Urinary bladder (tissue), 2 donors: Measurements from ENCODE around the gene KLHL35. TPM values are rescaled to one million over a fixed set of nuclear protein-coding genes. Genes with fewer than 3 reads are reported as not detected.
A peak's percentile ranks its signal among the peaks of the same experiment; 100 is the strongest.

ENCODE experiments used
- polyA plus RNA-seq: library from polyadenylated mRNA; stranded (reverse); fragments of 200-250 nt; gene quantifications from one replicate; pipeline ENCODE4 v1.2.3, GENCODE V29; 2013
- small RNA-seq: library from RNA; depleted of rRNA; stranded (forward); fragments of <200 nt; gene quantifications from one replicate; pipeline ENCODE3, GENCODE V24; 2014
- total RNA-seq: library from RNA; depleted of rRNA; stranded (reverse); fragments of >200 nt; gene quantifications from one replicate; pipeline ENCODE4 v1.2.3, GENCODE V29; 2014
- donor health status: healthy.

KLHL35 gene
- total and polyA plus RNA-seq, 2 donors, result 0.39 to 1.7 TPM

Small RNA genes lying within 50 kb of the gene (small RNA-seq; reads per million reads assigned to genes)
- gene SNORD15A (not detected), gene SNORD15B (153 reads per million, percentile 98 among the genes with 10 or more reads in this experiment)

Other genes with a start within 250 kb of the KLHL35 start
- gene TPBGL, start 192.4 kb downstream of the KLHL35 start, total RNA-seq, result not detected
- 0.38 TPM for gene TPBGL, start 192.4 kb downstream of the KLHL35 start, polyA plus RNA-seq
- gene ARRB1, start 81.5 kb downstream of the KLHL35 start, total RNA-seq, result 34.5 TPM
- gene ARRB1, start 81.5 kb downstream of the KLHL35 start, polyA plus RNA-seq, result 31.4 TPM
- gene RPS3, start 33.7 kb downstream of the KLHL35 start, total RNA-seq, result 961 TPM
- gene RPS3, start 33.7 kb downstream of the KLHL35 start, polyA plus RNA-seq, result 2,414 TPM
- 8.7 TPM for gene GDPD5, start 92.7 kb upstream of the KLHL35 start, total RNA-seq
- gene GDPD5, start 92.7 kb upstream of the KLHL35 start, polyA plus RNA-seq, result 17.9 TPM
- gene SERPINH1, start 129.1 kb upstream of the KLHL35 start, total RNA-seq, result 489 TPM
- gene SERPINH1, start 129.1 kb upstream of the KLHL35 start, polyA plus RNA-seq, result 217 TPM
- 5.6 TPM for gene MAP6, start 235.8 kb upstream of the KLHL35 start, total RNA-seq
- 8.0 TPM for gene MAP6, start 235.8 kb upstream of the KLHL35 start, polyA plus RNA-seq